Stomach (tissue), 4 donors: ENCODE data around the gene KRTCAP3.

Source experiments
- EP300 ChIP-seq: sonication (generic); formaldehyde crosslinking; IDR thresholded peaks from one replicate; pipeline ENCODE4 v1.6.1; 2017; ENCODE audit warnings: antibody characterized with exemption
- POLR2A ChIP-seq, 4 donors: fragments of 450-650 bp; IDR thresholded peaks; one replicate each; pipeline ENCODE4 v1.6.1; 2016; ENCODE audit warnings: antibody characterized with exemption in 4 of 4, control low read depth in 2 of 4, mild to moderate bottlenecking in 1 of 4, moderate library complexity in 1 of 4
- TF ChIP-seq, protein P1 (sequence below), 7 experiments: fragments of 450-650 bp in 4 of 7; fragments of 200-600 bp in 3 of 7; sonication (generic) in 3 of 7; IDR thresholded peaks; one replicate each; pipeline ENCODE4 v1.5.1; 2016 to 2019; ENCODE audit warnings: antibody characterized with exemption in 7 of 7, control low read depth in 2 of 7, mild to moderate bottlenecking in 1 of 7

GRCh38 chr2:27412419-27413152, 29.6 kb upstream of the KRTCAP3 start:
- TF ChIP-seq POLR2A (IDR thresholded peaks at IDR 0.05) (no peak), EP300 (no peak)
- TF ChIP-seq, protein P1, sequence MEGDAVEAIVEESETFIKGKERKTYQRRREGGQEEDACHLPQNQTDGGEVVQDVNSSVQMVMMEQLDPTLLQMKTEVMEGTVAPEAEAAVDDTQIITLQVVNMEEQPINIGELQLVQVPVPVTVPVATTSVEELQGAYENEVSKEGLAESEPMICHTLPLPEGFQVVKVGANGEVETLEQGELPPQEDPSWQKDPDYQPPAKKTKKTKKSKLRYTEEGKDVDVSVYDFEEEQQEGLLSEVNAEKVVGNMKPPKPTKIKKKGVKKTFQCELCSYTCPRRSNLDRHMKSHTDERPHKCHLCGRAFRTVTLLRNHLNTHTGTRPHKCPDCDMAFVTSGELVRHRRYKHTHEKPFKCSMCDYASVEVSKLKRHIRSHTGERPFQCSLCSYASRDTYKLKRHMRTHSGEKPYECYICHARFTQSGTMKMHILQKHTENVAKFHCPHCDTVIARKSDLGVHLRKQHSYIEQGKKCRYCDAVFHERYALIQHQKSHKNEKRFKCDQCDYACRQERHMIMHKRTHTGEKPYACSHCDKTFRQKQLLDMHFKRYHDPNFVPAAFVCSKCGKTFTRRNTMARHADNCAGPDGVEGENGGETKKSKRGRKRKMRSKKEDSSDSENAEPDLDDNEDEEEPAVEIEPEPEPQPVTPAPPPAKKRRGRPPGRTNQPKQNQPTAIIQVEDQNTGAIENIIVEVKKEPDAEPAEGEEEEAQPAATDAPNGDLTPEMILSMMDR (IDR thresholded peaks at IDR 0.05): no peak
